Measurements from ENCODE around the gene B3GAT2. TPM values are rescaled to one million over a fixed set of nuclear protein-coding genes. Genes with fewer than 3 reads are reported as not detected.

The B3GAT2 gene
- total RNA-seq, 1 experiment from 2014 or later = not detected

GRCh38 chr6:70842541-70842940 is 114.3 kb downstream of the B3GAT2 start:
- Histone ChIP-seq H2AFZ (ENCODE audit: low read length) (no peak overlapping the region), H3K79me2 (ENCODE audit: low read length) (no peaks in the 10 kb centered on the region), H3F3A (ENCODE audit: low read length, unreplicated experiment) (no peaks in the 10 kb centered on the region), H3K9me3 (ENCODE audit: low read length) (no peaks in the 10 kb centered on the region), H3K4me3 (ENCODE audit: low read length) (no peak overlapping the region), H3K27me3 (ENCODE audit: low read length) (no peaks in the 10 kb centered on the region), H3K9me2 (replicated peaks; ENCODE audit: low read length) (no peaks in the 10 kb centered on the region), H3K27ac (ENCODE audit: low read length) (no peak overlapping the region), H3K36me3 (ENCODE audit: low read depth, low read length) (no peaks in the 10 kb centered on the region), H3K4me2 (ENCODE audit: low read length) (no peak overlapping the region), H3K4me1 (ENCODE audit: insufficient read depth, low read length) (no peaks in the 10 kb centered on the region), H3K9ac (ENCODE audit: low read length) (no peak overlapping the region), H4K20me1 (ENCODE audit: low read length) (no peaks in the 10 kb centered on the region)
- no peak for DNase-seq
- intact Hi-C loops (cut with micrococcal nuclease) = no loop called here
- no TSS peak for BruUV-seq (replicated peaks)
- ChIA-PET CTCF (no interaction called here), POLR2A (ENCODE audit: unreplicated experiment) (no interaction called here)
- no peak for ATAC-seq
- no peak for TF ChIP-seq EZH2phosphoT487 (IDR thresholded peaks at IDR 0.05; ENCODE audit: borderline replicate concordance, low read length)

GRCh38 chr6:70841112-70841511 is 115.7 kb downstream of the B3GAT2 start:
- H3K9me2 ChIP-seq (replicated peaks; ENCODE audit: low read length) = no peaks in the 10 kb centered on the region
- BruUV-seq (replicated peaks) = no TSS peak
- H3K79me2 ChIP-seq (ENCODE audit: low read length) = no peaks in the 10 kb centered on the region
- intact Hi-C loops (cut with micrococcal nuclease) = no loop called here
- ATAC-seq (no peak), DNase-seq (no peak)
- H3F3A ChIP-seq (ENCODE audit: low read length, unreplicated experiment) = no peaks in the 10 kb centered on the region
- ChIA-PET CTCF (no interaction called here), POLR2A (ENCODE audit: unreplicated experiment) (no interaction called here)
- no peaks in the 10 kb centered on the region for H3K4me1 ChIP-seq (ENCODE audit: insufficient read depth, low read length)
- no peaks in the 10 kb centered on the region for H3K9me3 ChIP-seq (ENCODE audit: low read length)
- H2AFZ ChIP-seq (ENCODE audit: low read length) = no peak overlapping the region
- no peak overlapping the region for H3K4me3 ChIP-seq (ENCODE audit: low read length)
- H3K27me3 ChIP-seq (ENCODE audit: low read length) = no peaks in the 10 kb centered on the region
- H3K36me3 ChIP-seq (ENCODE audit: low read depth, low read length) = no peaks in the 10 kb centered on the region
- H3K4me2 ChIP-seq (ENCODE audit: low read length) = no peak overlapping the region
- TF ChIP-seq EZH2 (IDR thresholded peaks at IDR 0.05; ENCODE audit: low read length, unreplicated experiment) (no peak), EZH2phosphoT487 (IDR thresholded peaks at IDR 0.05; ENCODE audit: borderline replicate concordance, low read length) (no peak)
- TF ChIP-seq, protein P1, sequence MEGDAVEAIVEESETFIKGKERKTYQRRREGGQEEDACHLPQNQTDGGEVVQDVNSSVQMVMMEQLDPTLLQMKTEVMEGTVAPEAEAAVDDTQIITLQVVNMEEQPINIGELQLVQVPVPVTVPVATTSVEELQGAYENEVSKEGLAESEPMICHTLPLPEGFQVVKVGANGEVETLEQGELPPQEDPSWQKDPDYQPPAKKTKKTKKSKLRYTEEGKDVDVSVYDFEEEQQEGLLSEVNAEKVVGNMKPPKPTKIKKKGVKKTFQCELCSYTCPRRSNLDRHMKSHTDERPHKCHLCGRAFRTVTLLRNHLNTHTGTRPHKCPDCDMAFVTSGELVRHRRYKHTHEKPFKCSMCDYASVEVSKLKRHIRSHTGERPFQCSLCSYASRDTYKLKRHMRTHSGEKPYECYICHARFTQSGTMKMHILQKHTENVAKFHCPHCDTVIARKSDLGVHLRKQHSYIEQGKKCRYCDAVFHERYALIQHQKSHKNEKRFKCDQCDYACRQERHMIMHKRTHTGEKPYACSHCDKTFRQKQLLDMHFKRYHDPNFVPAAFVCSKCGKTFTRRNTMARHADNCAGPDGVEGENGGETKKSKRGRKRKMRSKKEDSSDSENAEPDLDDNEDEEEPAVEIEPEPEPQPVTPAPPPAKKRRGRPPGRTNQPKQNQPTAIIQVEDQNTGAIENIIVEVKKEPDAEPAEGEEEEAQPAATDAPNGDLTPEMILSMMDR (conservative IDR thresholded peaks at IDR 0.05; ENCODE audit: low read depth, low read length) = no peak
- no peak overlapping the region for H3K27ac ChIP-seq (ENCODE audit: low read length)
- H4K20me1 ChIP-seq (ENCODE audit: low read length) = no peaks in the 10 kb centered on the region
- no peak overlapping the region for H3K9ac ChIP-seq (ENCODE audit: low read length)

DNA sequence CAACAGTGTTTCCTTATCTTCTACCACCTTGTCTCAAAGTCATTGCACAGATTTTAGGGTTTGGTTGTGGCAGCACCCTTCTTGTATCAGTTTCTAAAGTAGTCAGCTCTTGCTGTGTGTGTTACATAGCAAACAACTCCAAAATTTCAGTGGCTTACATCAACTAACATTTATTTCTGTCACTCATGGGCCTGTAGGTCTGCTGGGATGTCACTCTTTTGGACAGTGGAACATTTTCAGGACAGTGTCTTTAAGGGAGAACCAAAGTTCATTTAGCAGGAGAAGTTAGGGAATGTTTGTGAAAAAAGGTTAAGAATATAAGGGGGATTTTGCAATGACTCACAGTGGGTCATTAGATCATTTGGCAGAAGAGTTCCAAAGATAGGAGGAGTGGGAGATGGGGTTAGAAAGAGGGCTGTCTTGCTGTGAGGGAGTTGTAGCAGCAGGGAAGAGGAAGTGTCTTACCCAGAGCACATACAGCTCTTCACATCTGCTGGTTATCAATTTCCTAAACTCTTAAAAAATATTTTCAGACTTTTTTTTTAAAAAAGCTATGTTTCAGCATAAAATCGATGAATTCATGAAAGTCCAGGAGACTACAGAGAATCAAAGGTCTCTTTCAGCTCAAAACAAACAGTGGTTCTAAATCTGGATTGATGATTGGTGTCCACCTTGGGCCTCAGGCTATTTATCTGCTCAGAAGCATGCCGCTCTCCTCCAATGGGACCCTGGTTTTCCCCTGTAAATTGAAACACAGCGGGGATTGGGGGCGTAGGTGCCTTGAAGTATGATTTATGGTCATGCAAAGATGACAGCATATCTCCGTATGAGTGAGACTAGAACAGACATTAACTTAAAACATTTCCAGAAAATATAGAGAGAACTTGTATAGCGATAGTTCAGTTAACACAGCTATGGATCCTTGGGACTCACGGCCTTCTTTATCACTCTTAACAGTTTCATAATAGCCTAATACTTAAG is 117.3 kb downstream of the B3GAT2 start:
- H3F3A ChIP-seq (ENCODE audit: low read length, unreplicated experiment) = no peaks in the 10 kb centered on the region
- H3K4me2 ChIP-seq (ENCODE audit: low read length) = no peak overlapping the region
- CTCF ChIA-PET = no interaction called here
- no peak overlapping the region for H3K9ac ChIP-seq (ENCODE audit: low read length)
- no peaks in the 10 kb centered on the region for H3K9me3 ChIP-seq (ENCODE audit: low read length)
- intact Hi-C loops (cut with micrococcal nuclease) = no loop called here
- no peak overlapping the region for H2AFZ ChIP-seq (ENCODE audit: low read length)
- POLR2A ChIA-PET (ENCODE audit: unreplicated experiment) = interaction anchor here (0.7 kb wide), 1 partner anchor 103 kb away, joined by 4 read pairs; no protein-coding TSS in a partner anchor
- no peaks in the 10 kb centered on the region for H3K27me3 ChIP-seq (ENCODE audit: low read length)
- TF ChIP-seq, protein P1 (conservative IDR thresholded peaks at IDR 0.05; ENCODE audit: low read depth, low read length) = no peak
- no peak for TF ChIP-seq EZH2 (IDR thresholded peaks at IDR 0.05; ENCODE audit: low read length, unreplicated experiment)
- no peak for TF ChIP-seq EZH2phosphoT487 (IDR thresholded peaks at IDR 0.05; ENCODE audit: borderline replicate concordance, low read length)
- DNase-seq (no peak), ATAC-seq (no peak)
- H3K4me3 ChIP-seq (ENCODE audit: low read length) = no peak overlapping the region
- no peaks in the 10 kb centered on the region for H3K9me2 ChIP-seq (replicated peaks; ENCODE audit: low read length)
- H4K20me1 ChIP-seq (ENCODE audit: low read length) = no peaks in the 10 kb centered on the region
- no peak overlapping the region for H3K27ac ChIP-seq (ENCODE audit: low read length)
- no peaks in the 10 kb centered on the region for H3K4me1 ChIP-seq (ENCODE audit: insufficient read depth, low read length)
- no TSS peak for BruUV-seq (replicated peaks)
- H3K79me2 ChIP-seq (ENCODE audit: low read length) = no peaks in the 10 kb centered on the region
- no peaks in the 10 kb centered on the region for H3K36me3 ChIP-seq (ENCODE audit: low read depth, low read length)
